ENCODE results near the gene EVC2. TPM values are rescaled to one million over a fixed set of nuclear protein-coding genes. Genes with fewer than 3 reads are reported as not detected.

Gene EVC2
- total and polyA plus RNA-seq, 10 of the 15 experiments (the other 5 are each of a cell fraction or from before 2014, with no cell fraction given), result 0.34 to 10.4 (median 5.6) TPM

DNA sequence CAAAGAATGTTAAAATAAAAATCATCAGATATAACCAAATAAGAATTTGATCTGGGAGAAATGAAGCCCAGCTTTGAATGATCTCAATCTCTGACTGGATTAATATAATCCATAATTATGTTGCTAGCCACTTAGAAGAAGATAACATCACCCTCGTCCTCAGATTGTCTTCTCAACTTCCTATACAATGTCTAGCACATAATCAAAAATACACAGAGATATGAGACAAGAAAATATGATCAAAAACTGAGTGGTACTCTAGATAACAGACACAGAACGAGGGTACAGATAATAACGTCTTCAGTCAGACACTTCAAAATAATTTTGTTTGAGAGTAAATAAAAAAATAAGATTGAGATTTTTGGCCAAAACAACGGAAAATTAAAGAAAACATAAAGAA, 47.1 kb downstream of the EVC2 start:
- FAIRE-seq (no peak), DNase-seq (ENCODE audit: low read depth, low spot score) (no peak), ATAC-seq (no peak)
- in situ Hi-C loops (cut with MboI) (no loop called here), intact Hi-C loops (cut with micrococcal nuclease; ENCODE audit: unreplicated experiment) (no loop called here)
- Histone ChIP-seq H2AFZ (ENCODE audit: control insufficient read depth, low read depth, low read length) (no peak overlapping the region), H3K9me3 (replicated peaks; ENCODE audit: control insufficient read depth, insufficient read depth, low read length) (no peaks in the 10 kb centered on the region; the same call in 2 of the 3 replicates), H3K9ac (ENCODE audit: control insufficient read depth, insufficient read depth, low read length) (no peak overlapping the region), H3K4me3 (no peak overlapping the region), H3K36me3 (ENCODE audit: control insufficient read depth in 2 of 2, insufficient read depth in 2 of 2, low read length in 1 of 2) (peaks cover 0 to 1% of the 10 kb centered on the region in 2 experiments), H3K4me1 (ENCODE audit: control insufficient read depth, insufficient read depth, low read length) (no peaks in the 10 kb centered on the region), H3K4me2 (ENCODE audit: control insufficient read depth, insufficient read depth) (no peak overlapping the region), H3K27me3 (replicated peaks in 1 of 2; ENCODE audit: control insufficient read depth in 2 of 2, insufficient read depth in 2 of 2, low read length in 1 of 2) (no peaks in the 10 kb centered on the region), H3K79me2 (ENCODE audit: control insufficient read depth, insufficient read depth, low read length) (no peaks in the 10 kb centered on the region), H3K27ac (ENCODE audit: control insufficient read depth, insufficient read depth) (no peak overlapping the region), H4K20me1 (ENCODE audit: control insufficient read depth, insufficient read depth) (no peaks in the 10 kb centered on the region)
- TF ChIP-seq YY1 (IDR thresholded peaks at IDR 0.05; ENCODE audit: low read depth, low read length) (no peak), ETV6 (conservative IDR thresholded peaks at IDR 0.05 in 1 of 2, IDR thresholded peaks at IDR 0.05 in 1 of 2; ENCODE audit: borderline replicate concordance in 1 of 2, low read depth in 1 of 2) (no peak), SREBF1 (IDR thresholded peaks at IDR 0.05; ENCODE audit: low read length) (no peak), SPI1 (IDR thresholded peaks at IDR 0.05; ENCODE audit: borderline replicate concordance, insufficient read depth, low read depth, low read length) (no peak), HDGF (IDR thresholded peaks at IDR 0.05) (no peak), NFIC (IDR thresholded peaks at IDR 0.05; ENCODE audit: low read depth, low read length) (no peak), IRF3 (IDR thresholded peaks at IDR 0.05) (no peak)
- 1% methylated on average over 4 of the region's 4 CpGs for WGBS (ENCODE audit: insufficient coverage, insufficient replicate concordance, low lambda C conversion rate, missing lambda C conversion rate)
- RAD21 ChIA-PET (ENCODE audit: unreplicated experiment), result no interaction called here
- SMC1A ChIA-PET (ENCODE audit: uncharacterized antibody, unreplicated experiment), result no interaction called here
- BruUV-seq (replicated peaks), result no TSS peak
- POLR2A ChIA-PET, result no interaction called here
- CTCF ChIA-PET, result no interaction called here

DNA sequence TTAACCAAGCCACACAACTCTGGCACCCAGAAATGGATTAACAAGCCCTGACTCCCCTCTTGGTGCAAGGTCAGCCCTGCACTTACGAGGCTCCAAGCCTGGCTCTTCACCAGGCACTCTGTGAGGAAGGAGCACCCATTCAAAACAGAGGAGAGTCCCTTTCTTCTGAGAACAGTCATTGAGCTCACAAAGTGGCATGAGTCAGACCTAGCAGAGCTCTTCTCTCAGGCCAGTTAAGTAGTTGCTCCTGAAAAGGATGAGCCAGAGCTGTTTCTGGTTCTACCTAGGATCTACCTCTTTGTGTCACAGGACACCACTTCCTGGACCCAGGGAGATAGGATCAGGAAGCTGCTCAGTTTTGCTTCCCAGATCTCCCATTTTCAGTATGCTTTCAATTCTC, 48.2 kb downstream of the EVC2 start:
- H3K4me1 ChIP-seq (ENCODE audit: control insufficient read depth, insufficient read depth, low read length), result no peaks in the 10 kb centered on the region
- DNase-seq (ENCODE audit: low read depth, low spot score) (no peak), FAIRE-seq (no peak), ATAC-seq (no peak)
- H3K27ac ChIP-seq (ENCODE audit: control insufficient read depth, insufficient read depth), result no peak overlapping the region
- no peaks in the 10 kb centered on the region for H4K20me1 ChIP-seq (ENCODE audit: control insufficient read depth, insufficient read depth)
- H3K27me3 ChIP-seq (replicated peaks in 1 of 2; ENCODE audit: control insufficient read depth in 2 of 2, insufficient read depth in 2 of 2, low read length in 1 of 2), result no peaks in the 10 kb centered on the region
- 0% methylated on average over 1 of the region's 1 CpG for WGBS (ENCODE audit: insufficient coverage, insufficient replicate concordance, low lambda C conversion rate, missing lambda C conversion rate)
- H3K9ac ChIP-seq (ENCODE audit: control insufficient read depth, insufficient read depth, low read length), result no peak overlapping the region
- intact Hi-C loops (cut with micrococcal nuclease; ENCODE audit: unreplicated experiment) (no loop called here), in situ Hi-C loops (cut with MboI) (no loop called here)
- H3K4me3 ChIP-seq, result no peak overlapping the region
- no peak overlapping the region for H3K4me2 ChIP-seq (ENCODE audit: control insufficient read depth, insufficient read depth)
- ChIA-PET SMC1A (ENCODE audit: uncharacterized antibody, unreplicated experiment) (interaction anchor here (1.3 kb wide), 1 partner anchor 9 kb away, joined by 3 read pairs; no protein-coding TSS in a partner anchor), POLR2A (no interaction called here), CTCF (interaction anchor here (0.7 kb wide), 1 partner anchor 222 kb away, joined by 3 read pairs; no protein-coding TSS in a partner anchor), RAD21 (ENCODE audit: unreplicated experiment) (no interaction called here)
- peaks cover 0 to 1% of the 10 kb centered on the region in 2 experiments for H3K36me3 ChIP-seq (ENCODE audit: control insufficient read depth in 2 of 2, insufficient read depth in 2 of 2, low read length in 1 of 2)
- H2AFZ ChIP-seq (ENCODE audit: control insufficient read depth, low read depth, low read length), result no peak overlapping the region
- no peaks in the 10 kb centered on the region; the same call in 2 of the 3 replicates for H3K9me3 ChIP-seq (replicated peaks; ENCODE audit: control insufficient read depth, insufficient read depth, low read length)
- TF ChIP-seq ZNF622 (IDR thresholded peaks at IDR 0.05) (no peak), ZNF217 (IDR thresholded peaks at IDR 0.05) (no peak), ZNF592 (IDR thresholded peaks at IDR 0.05) (no peak), SRF (IDR thresholded peaks at IDR 0.05; ENCODE audit: low read depth in 2 of 2, low read length in 2 of 2) (no peak), SPI1 (IDR thresholded peaks at IDR 0.05; ENCODE audit: borderline replicate concordance, insufficient read depth, low read depth, low read length) (no peak), CREM (IDR thresholded peaks at IDR 0.05; ENCODE audit: low read depth) (no peak), KLF5 (IDR thresholded peaks at IDR 0.05; ENCODE audit: partially characterized antibody) (no peak), ZNF274 (IDR thresholded peaks at IDR 0.05; ENCODE audit: insufficient read depth, insufficient read length) (no peak)
- BruUV-seq (replicated peaks), result no TSS peak
- H3K79me2 ChIP-seq (ENCODE audit: control insufficient read depth, insufficient read depth, low read length), result no peaks in the 10 kb centered on the region

Data from GM12878 (cell line).